M059J (cell line): ENCODE measurements around the gene FHAD1. TPM values are rescaled to one million over a fixed set of nuclear protein-coding genes. Genes with fewer than 3 reads are reported as not detected.

ENCODE experiments used
- DNase-seq: peaks from one replicate; pipeline ENCODE4 v3.0.0-alpha.2; 2012; ENCODE audit warnings: low read depth
- total RNA-seq: library from RNA; depleted of rRNA; stranded (reverse); fragments of >200 nt; shearing (Covaris generic); gene quantifications from 2 replicates; pipeline ENCODE4 v1.2.3, GENCODE V29; 2014

FHAD1 gene
- total RNA-seq, 1 experiment from 2014 or later = 0.64 TPM

- no peak for DNase-seq
These were observed 1.2 kb downstream of the FHAD1 start for GRCh38 chr1:15248216-15248615.

GRCh38 chr1:15249081-15249480 is 2.1 kb downstream of the FHAD1 start:
- DNase-seq = peak; percentile 15

GRCh38 chr1:15251857-15252835 is 5.1 kb downstream of the FHAD1 start:
- peak; percentile 22 for DNase-seq

- DNase-seq = no peak
These were observed 7.5 kb downstream of the FHAD1 start for GRCh38 chr1:15254559-15254958.

- DNase-seq = no peak
These were observed 8.6 kb downstream of the FHAD1 start for GRCh38 chr1:15255582-15256149.

- no peak for DNase-seq
These were observed 9.6 kb downstream of the FHAD1 start for GRCh38 chr1:15256584-15256983.

GRCh38 chr1:15257309-15257708 is 10.3 kb downstream of the FHAD1 start:
- DNase-seq = no peak

- no peak for DNase-seq
These were observed 12.0 kb downstream of the FHAD1 start for GRCh38 chr1:15258833-15259621.

- no peak for DNase-seq
These were observed 12.6 kb downstream of the FHAD1 start for GRCh38 chr1:15259622-15260007.

GRCh38 chr1:15260418-15261154 is 13.6 kb downstream of the FHAD1 start:
- DNase-seq = peak; percentile 86

- DNase-seq = no peak
These were observed 14.4 kb downstream of the FHAD1 start for GRCh38 chr1:15261155-15262002.

- no peak for DNase-seq
These were observed 15.0 kb downstream of the FHAD1 start for GRCh38 chr1:15262003-15262377.

- no peak for DNase-seq
These were observed 15.7 kb downstream of the FHAD1 start for GRCh38 chr1:15262706-15263105.

- no peak for DNase-seq
These were observed 17.7 kb downstream of the FHAD1 start for GRCh38 chr1:15264769-15265168.

- no peak for DNase-seq
These were observed 24.2 kb downstream of the FHAD1 start for GRCh38 chr1:15271196-15271595.

GRCh38 chr1:15272009-15272781 is 25.2 kb downstream of the FHAD1 start:
- DNase-seq = peak; percentile 82

- no peak for DNase-seq
These were observed 25.7 kb downstream of the FHAD1 start for GRCh38 chr1:15272782-15273127.

GRCh38 chr1:15273274-15273673 is 26.3 kb downstream of the FHAD1 start:
- no peak for DNase-seq

- DNase-seq = no peak
These were observed 29.1 kb downstream of the FHAD1 start for GRCh38 chr1:15275921-15276683.
